Activated CD8-positive, alpha-beta memory T cell treated with anti-CD3 and anti-CD28 coated beads for 36 hours (primary cell): ENCODE results near the gene DACH2. TPM values are rescaled to one million over a fixed set of nuclear protein-coding genes. Genes with fewer than 3 reads are reported as not detected.

ENCODE experiments used
- CTCF ChIA-PET: fragments of 350-600 bp; sonication (Branson Sonifier 250); formaldehyde crosslinking; loops from one replicate; lab custom pipeline; 2021; ENCODE audit warnings: antibody characterized with exemption; lab: Charles Lee
- POLR2A ChIA-PET: fragments of 350-600 bp; sonication (Branson Sonifier 250); formaldehyde crosslinking; loops from one replicate; lab custom pipeline; 2021; ENCODE audit warnings: antibody characterized with exemption; lab: Charles Lee
- total RNA-seq, 2 experiments: library from RNA; stranded (reverse); gene quantifications; one replicate each; pipeline ENCODE4 v1.2.3, GENCODE V29; 2021

Gene DACH2
- total RNA-seq, 2 experiments from 2014 or later, result not detected

DNA sequence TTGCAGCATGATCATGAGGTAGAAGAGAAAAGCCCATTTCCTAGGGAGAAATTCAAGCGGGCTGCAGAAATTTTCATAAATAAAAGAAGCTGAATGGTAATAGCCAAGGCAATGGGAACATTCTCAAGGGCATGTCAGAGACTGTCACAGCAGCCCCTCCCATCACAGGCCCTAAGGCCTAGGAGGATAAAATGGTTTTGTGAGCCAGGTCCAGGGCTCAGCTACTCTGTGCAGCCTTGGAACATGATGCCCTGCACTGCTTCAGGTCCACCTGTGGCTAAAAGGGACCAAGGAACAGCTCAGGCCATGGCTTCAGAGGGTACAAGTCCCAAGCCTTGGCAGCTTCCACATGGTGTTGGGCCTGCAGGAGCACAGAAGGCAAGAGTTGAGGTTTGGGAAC lies 93.3 kb downstream of the DACH2 start:
- POLR2A ChIA-PET, result no interaction called here
- CTCF ChIA-PET, result no interaction called here

- ChIA-PET CTCF (no interaction called here), POLR2A (no interaction called here)
Observed at GRCh38 chrX:86263526-86263925, 115.3 kb downstream of the DACH2 start.

DNA sequence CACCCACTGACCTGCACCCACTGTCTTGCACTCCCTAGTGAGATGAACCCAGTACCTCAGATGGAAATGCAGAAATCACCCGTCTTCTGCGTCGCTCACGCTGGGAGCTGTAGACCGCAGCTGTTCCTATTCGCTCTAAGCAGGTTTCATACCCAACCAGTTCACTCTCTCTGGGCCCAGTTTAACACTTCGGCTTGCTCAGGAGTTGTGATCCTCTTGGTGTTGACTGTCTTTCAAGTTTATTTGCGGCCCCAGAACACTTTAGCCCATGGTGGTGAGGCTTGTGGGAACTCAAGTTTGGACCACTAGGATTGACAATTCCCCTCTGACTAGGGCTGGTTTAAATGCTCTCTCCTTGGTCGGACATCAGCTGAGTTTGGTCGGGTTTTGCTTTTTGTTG lies 147.0 kb downstream of the DACH2 start:
- POLR2A ChIA-PET, result no interaction called here
- CTCF ChIA-PET, result no interaction called here

DNA sequence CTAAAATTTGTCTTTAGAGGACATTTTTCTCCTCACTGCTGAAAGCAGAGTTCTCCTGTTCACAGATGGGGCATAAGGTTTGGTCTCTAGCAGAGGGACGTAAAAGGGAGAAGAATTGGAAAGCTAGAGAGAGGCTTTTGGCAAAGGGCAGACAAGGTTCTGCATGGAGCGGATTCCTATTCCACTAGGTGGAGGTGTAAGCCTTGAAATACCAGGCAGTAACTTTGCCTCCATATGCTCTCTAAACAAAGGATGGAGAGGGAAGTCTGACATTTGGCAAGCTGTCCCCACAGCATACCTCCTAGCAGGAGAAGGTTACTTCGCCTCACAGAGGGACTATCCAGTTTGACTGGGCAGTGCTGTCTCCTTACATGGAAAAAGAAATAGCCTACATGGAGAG lies 174.7 kb downstream of the DACH2 start:
- ChIA-PET POLR2A (no interaction called here), CTCF (no interaction called here)

GRCh38 chrX:86329174-86329573 lies 180.9 kb downstream of the DACH2 start:
- ChIA-PET CTCF (no interaction called here), POLR2A (no interaction called here)

DNA sequence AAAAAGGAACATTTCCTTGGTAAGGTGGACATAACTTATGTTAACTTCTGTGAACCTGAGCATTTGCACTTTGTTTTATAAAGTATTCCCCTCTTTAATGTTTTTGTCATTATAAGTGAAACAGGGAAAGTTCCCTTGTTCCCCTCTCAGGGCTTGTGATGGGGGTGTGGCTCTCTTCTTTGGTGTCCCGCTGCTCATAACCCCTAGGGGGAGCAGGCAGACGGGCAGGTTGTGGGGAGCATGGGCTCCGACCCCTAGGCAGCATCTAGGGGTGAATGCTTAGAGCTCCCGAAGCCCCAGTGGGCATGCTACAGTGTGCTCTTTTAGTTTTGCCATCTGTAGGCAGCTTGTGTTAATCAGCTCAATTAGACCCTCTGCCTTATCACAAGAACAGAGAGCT lies 200.4 kb downstream of the DACH2 start:
- POLR2A ChIA-PET, result no interaction called here

DNA sequence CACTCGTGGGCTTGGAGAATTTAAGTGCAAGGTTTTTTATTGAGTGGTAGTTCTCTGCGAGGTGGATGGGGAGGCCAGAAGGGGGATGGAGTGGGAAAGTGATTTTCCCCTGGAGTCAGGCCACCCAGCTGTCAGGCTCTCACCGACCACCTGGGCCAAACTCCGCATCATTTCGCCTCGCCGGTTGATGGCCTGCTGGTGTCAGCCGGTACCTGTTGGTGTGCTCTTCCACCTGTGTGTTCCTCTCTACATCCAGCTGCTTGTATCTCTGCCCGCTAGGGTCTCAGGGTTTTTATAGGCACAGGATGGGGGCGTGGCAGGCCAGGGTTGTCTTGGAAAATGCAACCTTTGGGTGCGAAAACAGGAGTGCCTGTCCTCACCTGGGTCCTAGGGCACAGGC lies 200.9 kb downstream of the DACH2 start:
- ChIA-PET POLR2A (no interaction called here), CTCF (no interaction called here)

More for the DNA sequence above, 200.4 kb downstream of the DACH2 start:
- CTCF ChIA-PET, result no interaction called here

GRCh38 chrX:86369847-86370630 lies 221.8 kb downstream of the DACH2 start:
- CTCF ChIA-PET, result no interaction called here
- POLR2A ChIA-PET, result no interaction called here

DNA sequence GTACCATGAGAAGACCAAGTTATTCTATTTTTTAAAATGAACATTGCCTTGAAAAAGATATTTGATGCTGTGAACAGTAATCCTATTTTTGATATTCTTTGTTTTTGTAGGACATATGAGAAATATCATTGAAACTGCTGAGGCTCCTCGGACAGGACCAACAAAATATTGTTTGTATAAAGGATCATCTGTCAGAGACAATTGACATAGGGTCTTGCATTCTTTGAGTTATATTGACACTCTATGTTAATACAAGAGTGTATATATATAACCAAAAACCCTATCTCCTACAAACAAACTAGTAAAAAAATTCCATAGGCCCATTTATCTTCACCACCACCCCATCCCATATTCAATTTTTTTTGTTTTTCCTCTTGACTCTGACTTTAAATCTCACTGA lies 222.7 kb downstream of the DACH2 start:
- ChIA-PET POLR2A (no interaction called here), CTCF (no interaction called here)

DNA sequence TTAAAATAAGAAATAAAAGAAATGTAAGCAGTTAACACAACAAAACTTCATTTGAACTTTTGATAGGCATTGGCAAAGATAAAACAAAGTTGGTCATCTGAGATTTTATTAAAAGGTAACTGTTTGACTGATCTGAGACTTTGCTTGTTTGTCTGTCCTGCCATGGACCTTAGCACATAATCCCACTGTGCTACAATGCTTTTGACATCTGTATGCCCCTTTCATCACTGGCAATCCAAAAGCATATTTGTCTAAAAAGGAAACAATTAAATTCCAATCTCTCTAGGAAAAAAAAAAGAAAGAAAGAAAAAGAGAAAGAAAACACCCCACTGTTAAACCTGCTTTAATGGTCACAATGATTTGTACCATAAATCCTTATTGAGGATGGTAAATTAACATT lies 231.0 kb downstream of the DACH2 start:
- POLR2A ChIA-PET, result no interaction called here
- CTCF ChIA-PET, result no interaction called here

DNA sequence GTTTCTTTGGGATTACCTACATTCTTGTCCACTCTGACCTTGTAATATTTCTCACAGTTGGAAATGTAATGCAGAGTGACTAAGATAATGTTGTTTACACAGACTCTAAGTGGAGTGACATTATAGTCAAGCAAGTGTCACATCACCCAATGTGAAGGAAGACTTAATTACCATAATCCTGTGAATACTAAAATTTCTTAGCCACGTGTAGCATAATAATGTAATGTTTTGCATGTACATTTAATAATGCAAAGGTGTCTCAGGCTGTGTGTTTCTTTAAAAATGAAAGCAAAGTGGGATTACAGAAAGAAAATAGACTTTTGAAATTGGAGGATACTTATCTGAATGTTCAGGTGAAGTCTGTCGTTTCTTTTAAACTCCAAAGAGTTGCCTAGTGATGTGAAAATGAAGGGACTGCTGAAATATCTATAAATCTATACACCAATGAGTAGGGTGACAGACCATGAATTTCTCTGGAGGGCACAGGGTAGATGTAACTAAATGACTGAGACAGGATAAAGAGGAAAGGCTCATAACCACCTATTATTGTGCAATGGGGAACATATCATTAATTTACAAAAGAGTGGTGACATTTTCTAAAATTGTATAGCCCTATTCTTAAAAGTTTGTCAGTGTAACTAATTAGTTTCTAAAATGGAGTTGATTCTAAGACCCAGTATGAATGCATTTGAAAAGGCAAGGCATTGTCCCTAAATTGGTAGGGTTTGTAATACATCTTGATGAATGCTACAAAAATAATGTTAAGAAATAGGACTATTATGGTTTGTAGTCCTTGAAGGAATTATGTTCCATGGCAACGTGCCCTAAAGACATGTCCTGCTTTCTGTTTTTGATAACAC lies 235.7 kb downstream of the DACH2 start:
- ChIA-PET POLR2A (no interaction called here), CTCF (no interaction called here)

GRCh38 chrX:86407371-86407770 lies 259.1 kb downstream of the DACH2 start:
- POLR2A ChIA-PET, result no interaction called here
- CTCF ChIA-PET, result no interaction called here

GRCh38 chrX:86421771-86422170 lies 273.5 kb downstream of the DACH2 start:
- POLR2A ChIA-PET, result no interaction called here
- CTCF ChIA-PET, result no interaction called here

DNA sequence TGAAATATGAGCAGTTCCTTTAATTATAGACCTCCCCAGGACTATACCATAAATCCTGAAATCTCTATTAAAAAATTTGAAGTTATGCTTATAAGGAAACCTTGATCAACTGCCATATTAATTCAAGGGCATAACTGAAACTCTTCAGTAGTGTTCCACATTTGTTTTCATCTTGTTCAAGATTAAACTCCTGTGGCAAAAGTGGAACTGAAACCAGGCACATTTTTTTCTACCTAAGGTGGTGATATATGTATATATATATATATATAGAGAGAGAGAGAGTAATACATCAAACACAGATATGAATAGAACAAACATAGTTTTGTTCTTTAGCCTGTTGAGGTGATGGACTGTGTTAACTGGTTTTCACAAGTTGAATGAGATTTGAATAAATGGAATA lies 287.9 kb downstream of the DACH2 start:
- POLR2A ChIA-PET, result no interaction called here
- CTCF ChIA-PET, result no interaction called here

DNA sequence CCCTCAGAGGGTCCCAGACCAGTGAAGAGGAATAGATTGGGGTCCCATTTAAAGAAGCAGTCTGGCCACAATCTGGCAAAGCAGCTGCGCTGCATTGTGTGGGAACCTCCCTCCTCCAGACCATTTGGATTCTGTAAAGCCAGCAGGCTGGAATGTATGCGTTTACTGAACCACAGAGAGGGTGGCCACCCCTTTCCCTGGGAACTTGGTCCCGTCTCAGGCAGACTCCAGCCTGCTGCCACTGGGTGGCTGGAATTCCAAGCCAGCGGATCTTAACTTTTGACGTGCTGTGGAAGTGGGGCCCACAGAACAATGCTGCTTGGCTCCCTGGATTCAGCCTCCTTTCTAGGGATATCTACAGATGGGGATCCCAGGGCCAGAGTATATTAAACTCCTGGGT lies 307.2 kb downstream of the DACH2 start:
- ChIA-PET POLR2A (no interaction called here), CTCF (no interaction called here)

DNA sequence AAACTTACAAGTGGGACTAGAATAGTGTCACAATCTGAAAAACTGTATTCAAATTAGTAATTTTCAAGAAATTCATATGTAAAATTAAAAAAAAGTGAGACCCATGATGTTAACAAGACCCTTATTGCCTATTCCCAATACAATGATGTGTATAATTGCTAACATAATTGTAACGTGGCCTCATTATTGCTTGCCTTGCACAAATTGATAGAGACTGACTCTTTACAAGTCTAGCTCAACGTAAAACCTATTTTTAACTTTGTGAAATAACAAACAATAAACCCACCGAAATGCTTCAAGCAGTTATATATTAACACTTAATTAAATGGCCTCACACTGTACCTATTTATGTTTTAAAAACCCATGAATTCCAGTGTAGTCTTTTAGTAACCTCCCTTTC lies 312.5 kb downstream of the DACH2 start:
- CTCF ChIA-PET, result no interaction called here
- POLR2A ChIA-PET, result no interaction called here

GRCh38 chrX:86504297-86504696 lies 356.0 kb downstream of the DACH2 start:
- CTCF ChIA-PET, result no interaction called here
- POLR2A ChIA-PET, result no interaction called here

- CTCF ChIA-PET, result no interaction called here
- POLR2A ChIA-PET, result no interaction called here
Observed at GRCh38 chrX:86507331-86507730, 359.1 kb downstream of the DACH2 start.

DNA sequence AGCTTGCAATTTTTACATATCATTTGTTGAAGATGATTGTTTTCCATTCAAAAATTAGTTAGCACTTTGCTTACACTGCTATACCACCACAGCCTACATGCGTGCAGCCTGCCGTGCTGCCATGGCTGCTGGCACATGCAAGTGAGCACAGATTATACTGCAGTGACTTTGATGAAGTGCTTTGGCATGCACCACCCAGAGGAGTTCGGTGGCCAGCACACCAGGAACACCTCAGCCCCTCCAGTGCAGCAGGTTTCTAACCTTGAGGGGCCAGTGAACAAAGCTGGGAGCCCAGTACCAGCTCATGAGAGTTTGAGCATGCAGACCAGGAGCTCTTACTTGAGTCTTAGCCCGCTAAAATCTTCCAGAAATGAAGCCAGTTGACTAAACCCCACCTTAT lies 431.5 kb downstream of the DACH2 start:
- POLR2A ChIA-PET, result no interaction called here
- CTCF ChIA-PET, result no interaction called here

DNA sequence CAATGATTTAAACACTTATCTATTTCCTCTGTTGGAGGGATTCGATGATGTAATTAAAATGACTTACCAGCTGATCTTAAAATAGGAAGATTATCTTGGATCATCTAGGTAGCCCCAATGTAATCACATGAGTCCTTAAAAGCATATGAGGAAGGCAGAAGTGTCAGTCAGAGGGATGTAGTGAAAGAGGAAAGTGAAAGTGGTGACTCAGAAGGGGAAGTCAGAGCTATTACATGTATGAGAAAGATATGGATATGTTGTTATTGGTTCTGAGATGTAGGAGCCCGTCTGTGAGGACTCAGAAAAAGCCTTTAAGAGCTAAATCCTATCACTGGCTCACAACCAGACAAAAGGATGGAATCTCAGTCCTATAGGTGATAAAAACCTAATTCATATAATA lies 456.4 kb downstream of the DACH2 start:
- CTCF ChIA-PET, result no interaction called here
- POLR2A ChIA-PET, result no interaction called here

DNA sequence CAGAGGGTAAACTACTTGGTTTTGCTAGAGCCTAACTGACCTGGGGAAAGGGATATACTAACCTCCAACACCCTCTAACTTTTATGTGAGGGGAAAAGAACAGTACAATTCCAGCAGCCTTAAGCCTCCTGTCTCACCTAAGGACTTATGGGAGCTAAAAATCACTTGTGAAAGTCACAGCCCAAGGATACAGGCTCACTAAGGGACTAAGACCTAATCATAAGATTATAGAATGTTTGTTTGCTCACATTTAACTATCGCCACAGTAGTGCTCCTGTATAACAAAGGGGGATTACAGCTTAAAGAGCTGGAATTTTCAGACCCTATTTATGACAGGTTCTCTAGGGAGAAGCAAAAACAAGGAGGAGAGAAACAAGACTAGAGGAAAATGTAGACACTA lies 548.7 kb downstream of the DACH2 start:
- POLR2A ChIA-PET, result no interaction called here
- CTCF ChIA-PET, result no interaction called here
